Raji (cell line): ENCODE measurements around the gene CLEC3B.

Experiments used
- POLR2A ChIP-seq: IDR thresholded peaks from 2 replicates; pipeline ENCODE4 v1.6.1; 2011; ENCODE audit warnings: low read depth, low read length, control low read depth; ENCODE audit not compliant: insufficient read depth

The CLEC3B gene

DNA sequence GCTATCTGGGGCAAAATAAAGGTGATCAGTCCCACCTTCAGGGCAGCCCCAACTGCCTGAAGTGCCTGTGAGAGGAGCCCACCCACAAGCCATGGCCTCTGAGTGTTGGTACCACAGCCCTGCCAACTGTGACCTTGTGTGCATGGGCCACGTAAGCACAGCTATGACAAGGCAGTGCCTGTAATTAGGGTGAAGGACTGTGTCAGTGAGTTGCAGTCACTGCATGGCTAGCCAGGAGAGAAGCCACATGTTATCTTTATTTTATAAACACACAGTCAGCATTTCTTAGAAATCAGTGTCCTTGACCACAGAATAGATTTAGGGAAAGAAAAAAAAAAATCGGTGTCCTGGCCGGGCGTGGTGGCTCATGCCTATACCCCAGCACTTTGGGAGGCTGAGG is 25.3 kb upstream of the CLEC3B start:
- TF ChIP-seq POLR2A, result no peak

DNA sequence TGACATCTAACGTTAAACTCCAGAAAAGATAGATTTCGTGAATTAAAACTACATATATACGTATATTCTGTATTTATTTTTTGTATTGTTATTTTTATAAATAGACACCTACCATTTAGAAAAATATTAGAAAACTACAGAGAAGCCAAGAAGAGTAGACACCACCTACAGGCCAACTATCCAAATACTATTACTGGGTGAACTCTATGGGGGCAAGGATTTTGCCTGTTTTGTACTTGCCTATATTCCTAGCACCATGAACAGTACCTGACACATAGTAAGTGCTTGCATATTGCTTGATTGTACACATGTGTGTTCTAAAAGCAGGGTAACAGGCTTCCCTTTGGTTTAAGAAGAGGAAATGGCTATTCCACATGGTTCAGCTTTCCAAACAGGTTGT is 24.4 kb upstream of the CLEC3B start:
- TF ChIP-seq POLR2A, result no peak

DNA sequence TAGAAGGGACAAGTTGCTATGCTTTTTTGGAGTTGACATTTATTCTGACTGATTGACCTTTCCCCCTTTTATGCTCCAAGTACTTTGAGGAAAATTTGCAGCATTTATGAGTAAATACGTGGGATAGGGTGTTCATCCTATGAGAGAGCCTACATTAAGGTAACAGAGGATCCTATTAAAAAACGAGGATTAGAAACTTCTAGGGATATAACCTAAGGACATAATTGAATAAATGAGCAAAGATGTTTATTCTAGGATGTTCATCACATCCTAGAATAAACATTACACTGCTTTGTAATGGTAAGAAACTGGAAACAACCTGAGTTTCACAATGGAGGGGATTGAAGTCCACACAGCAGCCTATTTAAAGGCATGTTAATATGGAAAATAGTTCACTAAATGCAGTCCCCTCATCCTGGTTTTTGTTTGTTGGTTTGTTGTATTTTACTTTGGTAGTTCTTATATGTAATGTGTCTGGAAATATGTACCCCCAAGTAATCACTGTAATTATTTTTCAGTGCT is 23.9 kb upstream of the CLEC3B start:
- no peak for TF ChIP-seq POLR2A

DNA sequence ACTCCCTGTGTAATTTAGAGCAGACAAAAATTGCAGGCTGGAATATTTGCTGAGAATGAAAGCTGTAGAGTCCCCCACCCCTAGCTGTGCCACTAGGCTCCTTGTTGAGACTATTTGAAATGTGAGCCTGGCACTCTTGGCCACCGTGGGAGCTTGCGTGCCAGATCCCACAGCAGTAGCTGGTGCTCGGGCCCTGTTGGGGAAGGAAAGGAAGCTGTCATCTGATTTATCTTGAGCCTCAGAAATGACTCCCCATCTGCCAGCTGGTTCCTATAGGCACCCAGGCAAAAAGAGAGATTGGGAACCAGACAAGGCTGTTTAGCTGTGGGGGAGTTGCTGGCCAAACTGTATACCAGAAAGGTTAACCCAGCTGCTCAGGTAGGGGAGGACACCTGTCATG is 23.4 kb upstream of the CLEC3B start:
- TF ChIP-seq POLR2A, result no peak

DNA sequence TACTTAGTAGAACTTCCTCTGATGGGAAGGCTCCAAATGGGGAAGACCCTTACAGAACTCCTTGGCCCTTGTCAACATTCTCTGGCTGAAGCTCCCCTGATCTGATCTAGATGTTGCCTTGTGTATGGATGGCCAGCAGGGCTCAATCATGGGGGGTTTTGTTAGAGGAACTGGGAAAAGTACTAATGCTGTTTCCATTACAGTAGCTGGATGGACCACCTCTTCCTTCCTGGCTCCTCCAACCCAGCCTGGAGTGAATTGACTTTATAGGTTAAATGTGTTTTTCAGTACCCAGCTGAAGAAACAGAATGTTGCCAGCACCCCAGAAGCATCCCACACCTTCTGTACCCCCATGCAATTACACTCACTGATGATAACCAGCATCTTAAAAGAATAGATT is 22.7 kb upstream of the CLEC3B start:
- TF ChIP-seq POLR2A, result no peak

DNA sequence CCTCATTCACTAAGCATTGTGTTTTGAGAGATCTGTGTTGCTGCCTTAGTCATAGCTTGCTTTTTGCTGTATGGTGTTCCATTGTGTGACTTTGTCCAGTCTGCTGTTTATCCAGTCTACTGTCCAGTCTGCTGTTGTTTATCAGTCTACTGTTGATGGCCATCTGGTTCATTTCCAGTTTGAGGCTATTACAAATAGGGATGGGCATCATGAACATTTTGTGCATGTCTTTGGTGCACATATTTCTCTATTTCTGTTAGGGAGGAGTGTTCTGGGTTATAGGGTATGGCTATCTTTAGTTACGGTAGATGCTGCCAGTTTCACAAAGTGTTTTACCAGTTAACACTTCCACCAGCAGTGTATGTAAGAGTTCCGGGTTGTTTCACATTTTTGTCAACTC is 22.2 kb upstream of the CLEC3B start:
- no peak for TF ChIP-seq POLR2A

DNA sequence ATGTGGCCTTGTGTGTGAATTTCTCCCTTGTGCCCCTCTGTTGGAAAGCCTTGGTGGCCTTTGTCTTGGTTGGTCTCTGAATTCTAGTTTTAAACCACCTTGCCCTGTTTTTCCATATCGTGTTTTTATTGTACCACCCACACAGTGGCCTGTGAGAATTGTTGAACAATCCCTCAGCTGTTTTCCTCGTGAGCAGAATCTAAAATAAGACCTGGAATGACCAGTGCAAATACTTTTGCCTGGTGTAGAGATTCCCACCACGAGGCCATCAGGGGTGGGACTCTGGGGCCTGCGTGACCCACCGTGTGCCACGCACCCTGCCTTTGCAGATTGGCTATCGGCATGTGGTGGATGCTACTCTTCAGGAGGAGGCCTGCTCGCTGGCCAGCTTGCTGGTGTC is 19.0 kb upstream of the CLEC3B start:
- TF ChIP-seq POLR2A, result no peak

DNA sequence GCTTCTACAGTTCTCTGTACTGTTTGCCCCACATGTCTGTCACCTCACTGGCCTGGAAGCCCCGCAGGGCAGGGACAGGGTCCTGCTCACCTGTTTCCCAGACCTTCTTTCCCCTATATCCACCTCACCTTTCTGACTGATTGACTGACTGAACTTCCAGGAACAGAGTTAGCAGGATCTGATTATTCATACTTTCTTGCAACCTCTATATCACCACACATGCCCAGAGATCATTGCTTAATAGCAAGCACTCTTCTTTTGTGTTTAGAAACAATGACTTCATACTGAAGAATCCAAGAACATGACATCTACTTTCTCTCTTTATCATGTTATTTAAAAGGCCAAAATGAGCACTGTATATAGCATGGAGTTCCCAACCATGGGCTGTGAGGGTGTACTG is 18.0 kb upstream of the CLEC3B start:
- TF ChIP-seq POLR2A, result no peak

DNA sequence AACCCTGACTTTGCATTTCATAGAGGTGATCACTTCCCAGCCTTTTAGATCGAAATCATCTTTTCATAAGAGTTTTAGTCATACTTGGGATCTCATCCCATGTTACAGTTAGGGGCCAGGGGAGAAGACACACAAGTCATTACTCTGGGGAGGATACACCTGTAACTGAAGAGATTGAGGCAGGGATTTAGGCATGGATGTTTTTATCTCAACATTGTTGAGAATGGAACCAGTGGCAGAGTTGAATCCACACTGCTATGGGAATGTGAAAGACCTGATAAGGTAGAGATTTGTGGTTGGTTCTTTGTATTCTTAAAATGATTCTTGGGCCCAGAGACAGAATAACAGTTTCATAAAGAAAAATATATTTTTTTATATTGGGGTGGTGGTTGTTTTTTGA is 16.2 kb upstream of the CLEC3B start:
- TF ChIP-seq POLR2A, result no peak

DNA sequence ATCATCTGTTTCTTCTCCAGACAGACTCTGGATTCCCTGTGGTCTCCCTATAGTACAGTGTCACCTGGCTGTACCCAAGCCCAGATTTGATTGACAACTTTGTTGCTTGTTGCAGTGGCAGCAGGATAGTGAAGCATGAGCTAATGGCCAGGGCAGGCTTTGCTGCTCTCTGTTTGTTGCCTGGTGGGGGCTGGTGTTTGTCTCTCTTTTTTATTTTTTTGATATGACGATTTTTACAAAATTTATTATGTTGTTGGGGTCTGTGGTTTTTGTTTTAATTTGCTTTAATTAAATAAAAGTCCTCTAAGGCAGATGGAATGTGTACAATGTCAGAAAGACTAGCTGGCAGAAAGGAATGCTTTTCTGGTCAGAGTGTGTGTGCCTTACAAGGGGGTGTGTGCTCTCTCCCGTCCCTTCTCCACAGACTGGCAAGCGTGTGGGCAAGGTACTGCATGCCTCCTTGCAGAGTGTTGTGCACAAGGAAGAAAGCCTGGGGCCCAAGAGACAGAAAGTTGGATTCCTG is 15.2 kb upstream of the CLEC3B start:
- TF ChIP-seq POLR2A, result no peak

DNA sequence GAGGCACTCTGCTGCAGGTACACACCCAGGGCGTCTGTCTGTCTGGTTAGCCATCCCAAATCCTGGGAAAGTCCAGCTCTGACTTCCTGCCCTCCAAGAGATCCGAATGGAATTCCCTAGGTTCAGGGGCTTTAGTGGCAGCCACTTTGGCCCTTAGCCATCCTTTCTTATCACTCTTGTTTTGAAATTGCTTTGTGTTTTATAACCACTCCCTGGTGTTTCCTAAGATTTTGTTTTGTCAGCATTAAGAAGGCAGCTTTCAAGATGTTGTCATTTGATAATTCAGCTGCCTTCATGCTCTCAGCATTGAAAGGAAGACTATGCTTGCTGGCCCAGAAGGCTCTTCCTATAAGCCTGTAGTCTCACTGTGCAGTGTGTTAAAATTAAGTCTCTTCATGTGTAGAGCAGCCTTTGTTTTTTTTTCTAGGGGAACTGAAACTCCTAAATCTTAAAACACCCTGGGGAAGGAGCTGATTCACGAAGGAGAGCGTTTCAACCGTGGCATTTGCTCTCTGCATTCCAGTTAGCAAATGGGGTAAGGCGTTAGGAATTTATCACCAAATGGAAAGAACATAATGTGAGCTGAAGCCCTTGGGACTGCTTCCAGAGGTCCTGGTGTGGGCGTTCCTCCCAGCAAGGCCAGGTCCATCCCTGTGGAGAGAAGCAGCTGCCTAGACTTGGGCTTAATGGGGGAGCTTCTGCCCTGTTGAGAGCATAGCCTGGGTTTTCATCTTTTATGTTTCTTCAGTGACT is 14.2 kb upstream of the CLEC3B start:
- no peak for TF ChIP-seq POLR2A

DNA sequence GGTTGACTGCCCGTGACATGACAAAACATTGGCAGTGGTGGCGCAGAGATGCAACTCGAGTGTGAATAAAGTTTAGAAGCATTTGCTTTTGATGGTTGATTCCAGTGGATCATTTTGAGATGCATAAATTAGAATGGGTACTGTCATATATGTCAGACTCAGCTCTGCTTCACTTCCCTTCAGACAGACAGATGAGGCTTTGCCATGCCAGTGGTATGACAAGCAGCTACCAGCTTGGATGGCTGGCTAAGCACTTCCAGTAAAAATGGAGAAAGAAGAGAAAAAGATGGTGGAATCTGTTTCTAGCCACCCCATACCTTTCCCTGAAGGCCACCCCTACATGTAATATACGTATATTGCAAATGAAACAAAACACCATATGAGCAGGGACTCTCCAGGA is 13.5 kb upstream of the CLEC3B start:
- TF ChIP-seq POLR2A, result no peak

DNA sequence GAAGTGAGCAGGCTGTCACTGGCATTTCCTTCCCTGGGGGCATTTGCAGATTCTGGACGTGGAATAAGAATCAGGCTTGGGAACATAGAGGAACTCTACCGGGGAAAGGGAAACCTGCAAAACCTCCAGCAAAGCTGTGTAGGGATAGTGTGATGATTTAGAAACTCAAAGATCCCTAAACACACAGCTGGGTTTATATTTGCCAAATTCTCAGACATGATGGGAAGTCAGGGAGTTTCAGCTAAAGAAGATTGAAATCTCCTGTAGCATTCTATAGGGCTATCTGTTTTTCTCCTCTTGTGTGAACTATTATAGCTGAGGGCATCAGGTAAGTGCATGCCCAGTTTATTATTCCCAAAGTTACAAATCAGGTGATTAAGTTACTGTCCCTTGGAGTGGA is 9.2 kb upstream of the CLEC3B start:
- no peak for TF ChIP-seq POLR2A

DNA sequence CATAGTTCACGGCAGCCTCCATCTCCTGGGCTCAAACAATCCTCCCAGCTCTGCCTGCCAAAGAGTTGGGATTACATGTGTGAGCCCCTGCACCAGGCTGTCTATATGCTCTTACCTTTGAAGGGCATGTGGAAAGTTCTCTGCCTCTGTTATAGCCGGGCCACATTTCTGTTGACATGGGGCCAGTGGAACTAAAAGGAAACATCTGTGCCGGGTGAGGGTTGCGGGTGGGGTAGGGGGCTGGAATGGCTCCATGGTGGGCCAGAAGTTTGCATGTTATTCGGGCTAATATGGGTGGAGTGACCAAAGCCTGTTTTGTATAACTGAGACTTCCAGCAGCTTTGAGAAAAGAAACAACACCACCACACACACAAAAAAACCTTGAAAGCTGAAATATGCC is 8.3 kb upstream of the CLEC3B start:
- no peak for TF ChIP-seq POLR2A

DNA sequence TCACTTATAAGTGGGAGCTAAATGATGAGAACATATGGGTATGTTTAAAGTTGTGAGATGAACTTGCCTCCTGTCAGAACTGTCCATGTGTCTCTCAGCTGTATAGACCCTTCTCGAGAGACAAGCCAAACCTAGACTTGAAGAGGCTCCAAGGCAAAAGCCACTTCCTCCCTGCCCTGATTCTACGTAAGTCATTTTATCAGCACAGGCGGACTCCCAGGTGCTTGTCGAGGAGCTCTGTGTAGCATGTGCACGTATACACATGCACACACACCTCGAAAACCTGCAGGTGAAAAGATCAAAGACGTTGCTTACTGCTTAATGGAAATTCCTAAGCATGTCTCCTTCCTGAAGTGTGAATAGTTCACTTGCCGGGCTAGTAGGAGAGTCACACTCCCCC is 5.6 kb upstream of the CLEC3B start:
- TF ChIP-seq POLR2A, result no peak

DNA sequence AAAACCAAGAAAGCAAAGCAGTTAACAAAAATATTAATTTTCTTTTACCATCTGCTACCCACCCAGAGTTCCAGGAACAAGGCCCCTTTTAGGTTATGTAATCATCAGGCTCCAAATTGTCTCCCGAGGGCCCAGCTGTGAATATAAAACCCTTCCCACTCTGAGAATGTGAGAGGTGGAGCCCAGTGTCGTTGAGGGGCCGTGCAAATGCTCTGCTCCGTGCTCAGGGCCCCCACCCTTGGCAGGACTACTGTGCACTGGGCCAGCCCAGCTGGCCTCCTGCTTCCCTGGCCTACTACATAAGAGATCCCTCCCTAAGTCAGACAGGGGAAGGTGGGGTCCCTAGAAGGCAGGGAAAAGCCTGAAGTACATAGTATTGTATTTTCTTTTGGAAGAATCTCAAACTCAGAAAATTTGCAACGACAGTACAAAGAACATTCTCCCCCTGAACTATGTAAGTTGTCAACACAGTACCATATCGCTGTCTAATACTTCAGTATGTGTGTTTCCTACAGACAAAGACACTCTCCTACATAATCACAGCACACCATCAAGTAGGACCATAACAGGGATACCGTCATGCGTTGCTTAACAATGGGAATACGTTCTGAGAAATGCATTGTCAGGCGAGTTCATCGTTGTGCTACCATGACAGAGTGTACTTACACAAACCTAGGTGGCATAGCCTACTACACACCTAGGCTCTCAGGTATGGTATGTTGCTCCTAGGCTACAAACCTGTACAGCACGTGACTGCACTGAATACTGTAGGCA is 4.4 kb upstream of the CLEC3B start:
- no peak for TF ChIP-seq POLR2A
